Spleen (tissue), 11 donors: ENCODE data around the gene AEBP2. TPM values are rescaled to one million over a fixed set of nuclear protein-coding genes. Genes with fewer than 3 reads are reported as not detected.
"Not testable (repeated sequence)": the region's sequence is repeated elsewhere in the genome, so short reads cannot be mapped to it uniquely, and the experiment has no call there.

Source experiments
- DNase-seq: peaks from one replicate; pipeline ENCODE4 v3.0.0-alpha.2; 2020
- H3K27ac ChIP-seq, 8 donors: fragments of 200-600 bp; sonication (generic) in 7 of 8; 1 replicate in 4 of 8; 2 replicates in 4 of 8; pipeline versions ENCODE4 v1.5.0 to v1.8.0; 2016 to 2021; ENCODE audit warnings: inconsistent platforms in 4 of 8, mild to moderate bottlenecking in 4 of 8, moderate library complexity in 1 of 8
- H3K27me3 ChIP-seq, 7 donors: fragments of 200-600 bp; sonication (generic) in 6 of 7; replicated peaks in 1 of 7; 1 replicate in 4 of 7; 2 replicates in 3 of 7; pipeline versions ENCODE4 v1.5.0 to v1.8.0; 2016 to 2021; ENCODE audit warnings: inconsistent platforms in 3 of 7, mild to moderate bottlenecking in 1 of 7
- H3K36me3 ChIP-seq, 6 donors: fragments of 200-600 bp; sonication (generic) in 5 of 6; 1 replicate in 4 of 6; 2 replicates in 2 of 6; pipeline versions ENCODE4 v1.5.0 to v1.8.0; 2016 to 2021; ENCODE audit warnings: inconsistent platforms in 2 of 6
- H3K4me1 ChIP-seq, 6 donors: fragments of 200-600 bp; sonication (generic) in 5 of 6; 1 replicate in 3 of 6; 2 replicates in 3 of 6; pipeline versions ENCODE4 v1.5.0 to v1.8.0; 2016 to 2021; ENCODE audit warnings: inconsistent platforms in 3 of 6
- H3K4me3 ChIP-seq, 8 donors: fragments of 200-600 bp; sonication (generic) in 7 of 8; 1 replicate in 4 of 8; 2 replicates in 4 of 8; pipeline versions ENCODE4 v1.5.0 to v1.8.0; 2016 to 2021; ENCODE audit warnings: inconsistent platforms in 4 of 8, mild to moderate bottlenecking in 4 of 8, moderate library complexity in 2 of 8
- H3K9me3 ChIP-seq, 8 donors: fragments of 200-600 bp; sonication (generic) in 7 of 8; 1 replicate in 4 of 8; 2 replicates in 4 of 8; pipeline versions ENCODE4 v1.5.0 to v1.8.0; 2016 to 2021; ENCODE audit warnings: inconsistent platforms in 4 of 8
- POLR2A ChIP-seq, 3 donors: fragments of 450-650 bp; IDR thresholded peaks; one replicate each; pipeline ENCODE4 v1.5.1; 2017; ENCODE audit warnings: antibody characterized with exemption in 3 of 3, mild to moderate bottlenecking in 1 of 3
- POLR2AphosphoS5 ChIP-seq, 3 donors: sonication (generic); formaldehyde crosslinking; IDR thresholded peaks; one replicate each; pipeline ENCODE4 v1.5.1; 2017; ENCODE audit warnings: antibody characterized with exemption in 3 of 3
- WGBS, 5 donors: extraction: QIAGEN DNeasy Blood & Tissue Kit in 3 of 5; methylation state at CpG; one replicate each; pipeline versions ENCODE4 v1.1.5 to v1.1.7; 2013 to 2018; 5-methylcytosine and 5-hydroxymethylcytosine counted together
- intact Hi-C: fragments of 100-400 bp; cut with DNase I; formaldehyde crosslinking; loops from one replicate; pipeline ENCODE4 v1.15.0; 2023; ENCODE audit warnings: low total_unique reads
- polyA plus RNA-seq, 3 donors: library from polyadenylated mRNA; stranded (reverse); fragments of 200-250 nt; gene quantifications; one replicate each; pipeline ENCODE4 v1.2.1, GENCODE V29; 2013
- total RNA-seq, 7 donors: library from RNA; depleted of rRNA in 3 of 7; stranded (reverse); fragments of >200 nt in 3 of 7; fragmentation: NEBNext Ultra II Directional in 4 of 7; extraction: Animal tissue kit (Norgen Biotek cat#: 25700) in 4 of 7; gene quantifications; one replicate each; pipeline versions ENCODE4 v1.1.0 to v1.2.1, GENCODE V29; 2016 to 2021
- TF ChIP-seq, protein P1 (sequence below), 11 experiments: fragments of 200-600 bp in 7 of 11; fragments of 450-650 bp in 4 of 11; sonication (generic) in 4 of 11; IDR thresholded peaks in 8 of 11; conservative IDR thresholded peaks in 3 of 11; 1 replicate in 7 of 11; 2 replicates in 4 of 11; pipeline versions ENCODE4 v1.4.0 to v1.8.0; 2016 to 2021; ENCODE audit warnings: antibody characterized with exemption in 11 of 11, inconsistent platforms in 4 of 11, mild to moderate bottlenecking in 1 of 11
- donor health status: healthy with polysubstance abuse.
- donor health status: DM: no; HTN: no; CAD: no; lungs with moderate emphysema.
- donor health status: DM: no; HTN: no; CAD: no.
- donor health status: Bipolar disorder and iron deficiency.
- donor health status: healthy.
- donor health status: DM: no; HTN: no; CAD: no.
- donor health status: DM: yes; HTN: yes; CAD: no.

AEBP2 gene
- total and polyA plus RNA-seq, 10 donors, result 11.4 to 53.4 (median 42.0) TPM

DNA sequence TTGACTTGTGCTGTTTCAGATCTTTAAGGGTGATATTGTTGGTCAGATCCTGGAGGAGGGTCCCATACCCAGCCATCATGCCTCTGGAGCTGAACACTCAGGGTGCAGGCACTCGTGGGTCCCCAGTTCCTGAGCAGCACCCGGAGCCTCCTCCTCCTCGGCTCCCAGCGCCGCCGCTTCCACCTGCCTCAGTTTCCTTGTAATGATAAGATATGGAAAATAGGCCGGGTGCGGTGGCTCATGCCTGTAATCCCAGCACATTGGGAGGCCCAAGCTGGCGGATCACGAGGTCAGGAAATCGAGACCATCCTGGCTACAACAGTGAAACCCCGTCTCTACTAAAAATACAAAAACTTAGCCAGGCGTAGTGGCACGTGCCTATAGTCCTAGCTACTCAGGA, 20.2 kb upstream of the AEBP2 start:
- intact Hi-C loops, result no loop called here
- Histone ChIP-seq H3K4me1 (no peaks in the 10 kb centered on the region), H3K4me3 (no peak overlapping the region), H3K27me3 (no peaks in the 10 kb centered on the region), H3K27ac (no peak overlapping the region), H3K36me3 (no peaks in the 10 kb centered on the region), H3K9me3 (no peaks in the 10 kb centered on the region)
- TF ChIP-seq POLR2AphosphoS5 (IDR thresholded peaks at IDR 0.05) (no peak), POLR2A (IDR thresholded peaks at IDR 0.05) (no peak)
- TF ChIP-seq, protein P1, sequence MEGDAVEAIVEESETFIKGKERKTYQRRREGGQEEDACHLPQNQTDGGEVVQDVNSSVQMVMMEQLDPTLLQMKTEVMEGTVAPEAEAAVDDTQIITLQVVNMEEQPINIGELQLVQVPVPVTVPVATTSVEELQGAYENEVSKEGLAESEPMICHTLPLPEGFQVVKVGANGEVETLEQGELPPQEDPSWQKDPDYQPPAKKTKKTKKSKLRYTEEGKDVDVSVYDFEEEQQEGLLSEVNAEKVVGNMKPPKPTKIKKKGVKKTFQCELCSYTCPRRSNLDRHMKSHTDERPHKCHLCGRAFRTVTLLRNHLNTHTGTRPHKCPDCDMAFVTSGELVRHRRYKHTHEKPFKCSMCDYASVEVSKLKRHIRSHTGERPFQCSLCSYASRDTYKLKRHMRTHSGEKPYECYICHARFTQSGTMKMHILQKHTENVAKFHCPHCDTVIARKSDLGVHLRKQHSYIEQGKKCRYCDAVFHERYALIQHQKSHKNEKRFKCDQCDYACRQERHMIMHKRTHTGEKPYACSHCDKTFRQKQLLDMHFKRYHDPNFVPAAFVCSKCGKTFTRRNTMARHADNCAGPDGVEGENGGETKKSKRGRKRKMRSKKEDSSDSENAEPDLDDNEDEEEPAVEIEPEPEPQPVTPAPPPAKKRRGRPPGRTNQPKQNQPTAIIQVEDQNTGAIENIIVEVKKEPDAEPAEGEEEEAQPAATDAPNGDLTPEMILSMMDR (IDR thresholded peaks at IDR 0.05 in 8 of 11, conservative IDR thresholded peaks at IDR 0.05 in 3 of 11), result no peak
- 95 to 96% (median 95%) methylated on average over 14 of the region's 14 CpGs for WGBS, 5 donors
- DNase-seq, result no peak

DNA sequence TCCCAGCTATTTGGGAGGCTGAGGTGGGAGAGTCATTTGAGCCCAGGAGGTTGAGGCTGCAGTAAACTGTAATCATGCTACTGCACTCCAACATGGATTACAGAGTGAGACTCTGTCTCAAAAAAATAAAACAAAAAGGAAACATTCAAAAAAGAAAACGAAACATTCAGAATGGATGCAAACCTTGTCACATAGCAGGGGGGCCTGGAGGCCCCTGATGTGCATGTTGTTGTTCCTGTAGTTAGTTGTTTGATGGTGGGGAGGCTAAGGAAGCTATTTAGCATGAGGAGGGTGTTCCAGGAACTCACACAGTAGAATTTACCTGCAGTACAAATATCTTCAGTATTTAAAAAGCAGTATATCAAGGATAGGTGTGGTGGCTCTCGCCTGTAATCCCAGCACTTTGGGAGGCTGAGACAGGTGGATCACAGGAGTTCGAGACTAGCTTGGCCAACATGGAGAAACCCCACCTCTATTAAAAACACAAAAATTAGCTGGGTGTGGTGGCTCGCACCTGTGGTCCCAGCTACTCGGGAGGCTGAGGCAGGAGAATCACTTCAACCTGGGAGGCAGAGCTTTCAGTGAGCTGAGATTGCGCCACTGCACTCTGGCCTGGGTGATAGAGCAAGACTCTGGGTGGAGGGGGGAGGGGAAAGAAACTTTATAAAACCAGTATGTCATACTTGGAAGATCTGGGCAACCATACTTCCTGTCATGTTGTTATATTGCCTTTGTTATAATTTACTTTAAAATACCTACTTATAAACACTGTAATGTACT, 17.6 kb upstream of the AEBP2 start:
- Histone ChIP-seq H3K27ac (peak overlapping the region in 1 of 8 donors; percentile 26), H3K4me3 (no peak overlapping the region), H3K27me3 (no peaks in the 10 kb centered on the region), H3K9me3 (peaks cover 0 to 11% (median 3%) of the 10 kb centered on the region in 8 donors), H3K36me3 (no peaks in the 10 kb centered on the region), H3K4me1 (no peaks in the 10 kb centered on the region)
- no peak for DNase-seq
- intact Hi-C loops, result no loop called here
- TF ChIP-seq POLR2AphosphoS5 (IDR thresholded peaks at IDR 0.05), result no peak
- WGBS, 5 donors, result 73 to 86% (median 83%) methylated on average over 6 of the region's 6 CpGs

DNA sequence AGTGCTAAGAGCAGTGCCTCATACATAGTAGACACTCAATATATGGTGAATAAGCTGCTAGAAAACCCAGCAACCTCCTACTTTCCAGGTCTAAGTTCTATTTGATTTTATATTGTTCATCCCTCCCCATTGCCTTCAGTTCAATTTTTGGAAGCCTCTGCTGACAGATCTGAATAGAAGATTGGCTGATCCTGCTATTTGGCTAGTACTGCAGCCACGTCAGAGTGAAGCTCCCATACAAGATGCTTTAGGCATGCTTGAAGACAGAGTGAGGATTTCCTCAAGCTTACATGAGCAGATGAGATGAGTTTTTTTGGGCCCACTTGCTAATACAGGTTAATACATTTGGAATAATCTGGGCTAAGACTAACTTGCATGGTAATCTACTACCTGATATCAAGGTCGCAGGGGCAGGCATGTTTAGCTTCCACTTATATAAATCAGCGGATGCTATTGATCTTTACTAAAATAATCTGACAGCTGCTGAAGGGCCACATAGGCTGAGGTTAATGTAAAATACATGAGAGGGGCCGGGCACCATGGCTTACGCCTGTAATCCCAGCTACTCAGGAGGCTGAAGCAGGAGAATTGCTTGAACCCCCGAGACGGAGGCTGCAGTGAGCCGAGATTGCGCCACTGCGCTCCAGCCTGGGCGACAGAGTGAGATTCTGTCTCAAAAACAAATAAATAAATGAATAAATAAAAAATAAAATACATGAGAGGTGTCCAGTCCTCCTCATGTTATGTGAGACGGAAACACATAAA, 15.9 kb upstream of the AEBP2 start:
- no peaks in the 10 kb centered on the region for H3K36me3 ChIP-seq
- H3K27ac ChIP-seq, result no peak overlapping the region
- no peak for DNase-seq
- no peaks in the 10 kb centered on the region for H3K4me1 ChIP-seq
- peaks cover 0 to 13% (median 4%) of the 10 kb centered on the region in 8 donors for H3K9me3 ChIP-seq
- WGBS, 5 donors, result 91 to 97% (median 94%) methylated on average over 12 of the region's 12 CpGs
- intact Hi-C loops, result no loop called here
- H3K4me3 ChIP-seq, result no peak overlapping the region
- H3K27me3 ChIP-seq, result no peaks in the 10 kb centered on the region
- no peak for TF ChIP-seq POLR2A (IDR thresholded peaks at IDR 0.05)
- TF ChIP-seq, protein P1 (IDR thresholded peaks at IDR 0.05 in 8 of 11, conservative IDR thresholded peaks at IDR 0.05 in 3 of 11), result no peak
- TF ChIP-seq POLR2AphosphoS5 (IDR thresholded peaks at IDR 0.05), result no peak

DNA sequence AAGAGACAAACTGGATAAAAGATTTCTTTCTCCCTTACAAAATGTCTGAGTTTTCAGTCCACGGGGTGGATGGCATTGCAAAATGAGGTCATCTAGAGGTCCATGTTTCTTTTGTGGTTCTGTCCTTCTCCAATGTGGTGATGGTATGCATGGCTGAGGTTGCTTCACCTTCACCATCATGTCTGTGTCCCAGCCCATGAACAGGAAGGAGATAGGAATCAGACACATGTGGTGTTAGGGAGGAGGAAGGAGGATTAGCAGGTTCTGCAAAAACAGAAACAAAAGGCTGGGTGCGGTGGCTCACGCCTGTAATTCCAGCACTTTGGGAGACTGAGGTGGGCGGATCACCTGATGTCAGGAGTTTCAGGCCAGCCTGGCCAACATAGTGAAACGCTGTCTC, 11.0 kb upstream of the AEBP2 start:
- intact Hi-C loops, result no loop called here
- 72 to 79% (median 76%) methylated on average over 5 of the region's 5 CpGs for WGBS, 5 donors
- H3K36me3 ChIP-seq, result no peaks in the 10 kb centered on the region

DNA sequence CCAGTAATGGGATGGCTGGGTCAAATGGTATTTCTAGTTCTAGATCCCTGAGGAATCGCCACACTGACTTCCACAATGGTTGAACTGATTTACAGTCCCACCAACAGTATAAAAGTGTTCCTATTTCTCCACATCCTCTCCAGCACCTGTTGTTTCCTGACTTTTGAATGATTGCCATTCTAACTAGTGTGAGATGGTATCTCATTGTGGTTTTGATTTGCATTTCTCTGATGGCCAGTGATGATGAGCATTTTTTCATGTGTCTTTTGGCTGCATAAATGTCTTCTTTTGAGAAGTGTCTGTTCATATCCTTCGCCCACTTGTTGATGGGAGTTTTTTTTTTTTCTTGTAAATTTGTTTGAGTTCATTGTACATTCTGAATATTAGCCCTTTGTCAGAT, 9.8 kb upstream of the AEBP2 start:
- H3K27ac ChIP-seq, intact Hi-C loops, H3K4me3 ChIP-seq, H3K27me3 ChIP-seq, DNase-seq, H3K4me1 ChIP-seq, H3K36me3 ChIP-seq: not testable (repeated sequence)
- peaks cover 0 to 13% (median 4%) of the 10 kb centered on the region in 8 donors for H3K9me3 ChIP-seq
- 90 to 100% (median 94%) methylated on average over 1 to 2 of the region's 2 CpGs for WGBS, 5 donors

More for the DNA sequence above, 11.0 kb upstream of the AEBP2 start:
- H3K9me3 ChIP-seq, result peaks cover 0 to 13% (median 4%) of the 10 kb centered on the region in 8 donors
- TF ChIP-seq, protein P1 (IDR thresholded peaks at IDR 0.05 in 8 of 11, conservative IDR thresholded peaks at IDR 0.05 in 3 of 11), result no peak
- TF ChIP-seq POLR2A (IDR thresholded peaks at IDR 0.05) (no peak), POLR2AphosphoS5 (IDR thresholded peaks at IDR 0.05) (no peak)
- no peaks in the 10 kb centered on the region for H3K4me1 ChIP-seq
- no peak overlapping the region for H3K27ac ChIP-seq
- H3K4me3 ChIP-seq, result no peak overlapping the region
- no peaks in the 10 kb centered on the region for H3K27me3 ChIP-seq
- no peak for DNase-seq
